ENCODE data around the gene ERN2.

- TF ChIP-seq CTCF (IDR thresholded peaks at IDR 0.05; ENCODE audit: low read length) (no peak), EZH2 (optimal IDR thresholded peaks at IDR 0.05; ENCODE audit: low read depth, low read length) (no peak), EZH2phosphoT487 (IDR thresholded peaks at IDR 0.05; ENCODE audit: low read length) (no peak)
Observed at GRCh38 chr16:23663918-23664317, 49.1 kb downstream of the ERN2 start.

Measured in MM.1S (cell line).